Large intestine (tissue), 3 donors: ENCODE results near the gene CEP85. TPM values are rescaled to one million over a fixed set of nuclear protein-coding genes. Genes with fewer than 3 reads are reported as not detected.

Experiments used
- DNase-seq, 2 donors: peaks; one replicate each; pipeline versions ENCODE4 v3.0.0 to v3.0.0-alpha.2; 2013
- H3K27ac ChIP-seq: one replicate; pipeline ENCODE4 v1.5.1; 2013; ENCODE audit warnings: low read length
- H3K27me3 ChIP-seq: 2 replicates; pipeline ENCODE4 v1.6.1; 2013; ENCODE audit warnings: low read length; ENCODE audit not compliant: control insufficient read depth, insufficient read depth
- H3K36me3 ChIP-seq: 2 replicates; pipeline ENCODE4 v1.6.1; 2013; ENCODE audit warnings: low read length; ENCODE audit not compliant: control insufficient read depth, insufficient read depth
- H3K4me1 ChIP-seq: one replicate; pipeline ENCODE4 v1.6.1; 2013; ENCODE audit warnings: low read length; ENCODE audit not compliant: control insufficient read depth, insufficient read depth
- H3K4me3 ChIP-seq: one replicate; pipeline ENCODE4 v1.5.1; 2013; ENCODE audit warnings: low read length
- H3K9me3 ChIP-seq: one replicate; pipeline ENCODE4 v1.6.1; 2013; ENCODE audit warnings: mild to moderate bottlenecking, low read depth, low read length, moderate library complexity; ENCODE audit not compliant: control insufficient read depth
- WGBS: methylation state at CpG from one replicate; pipeline ENCODE4 v1.1.5; 2013; ENCODE audit warnings: low lambda C conversion rate; ENCODE audit not compliant: insufficient coverage; 5-methylcytosine and 5-hydroxymethylcytosine counted together
- polyA plus RNA-seq: library from polyadenylated mRNA; unstranded; fragments of 120-200 nt; gene quantifications from one replicate; pipeline ENCODE4 v1.2.1, GENCODE V29; 2013

Gene CEP85
- polyA plus RNA-seq, 1 donor, result 11.7 TPM

- Histone ChIP-seq H3K27me3 (no peaks in the 10 kb centered on the region), H3K27ac (peak overlapping the region; percentile 89), H3K4me1 (peaks cover 49% of the 10 kb centered on the region), H3K4me3 (no peak overlapping the region), H3K36me3 (peaks cover 7% of the 10 kb centered on the region), H3K9me3 (no peaks in the 10 kb centered on the region)
- WGBS, result no CpG with 5 or more reads among the region's 1 CpG
- no peak for DNase-seq
Measured at GRCh38 chr1:26277719-26278118, 43.7 kb downstream of the CEP85 start.

GRCh38 chr1:26278303-26278702 is 44.3 kb downstream of the CEP85 start:
- Histone ChIP-seq H3K4me1 (peaks cover 49% of the 10 kb centered on the region), H3K27me3 (no peaks in the 10 kb centered on the region), H3K36me3 (peaks cover 9% of the 10 kb centered on the region), H3K4me3 (no peak overlapping the region), H3K9me3 (no peaks in the 10 kb centered on the region), H3K27ac (peak overlapping the region; percentile 89)
- no CpG with 5 or more reads among the region's 4 CpGs for WGBS
- peak in 1 of 2 donors; percentile 82 for DNase-seq

- Histone ChIP-seq H3K27ac (peak overlapping the region; percentile 89), H3K27me3 (no peaks in the 10 kb centered on the region), H3K4me3 (peak overlapping the region; percentile 90), H3K9me3 (no peaks in the 10 kb centered on the region), H3K36me3 (peaks cover 10% of the 10 kb centered on the region), H3K4me1 (peaks cover 49% of the 10 kb centered on the region)
- WGBS, result 50% methylated on average over 2 of the region's 9 CpGs
- DNase-seq, result peak in 1 of 2 donors; percentile 53
Measured at GRCh38 chr1:26278724-26279455, 44.9 kb downstream of the CEP85 start.

DNA sequence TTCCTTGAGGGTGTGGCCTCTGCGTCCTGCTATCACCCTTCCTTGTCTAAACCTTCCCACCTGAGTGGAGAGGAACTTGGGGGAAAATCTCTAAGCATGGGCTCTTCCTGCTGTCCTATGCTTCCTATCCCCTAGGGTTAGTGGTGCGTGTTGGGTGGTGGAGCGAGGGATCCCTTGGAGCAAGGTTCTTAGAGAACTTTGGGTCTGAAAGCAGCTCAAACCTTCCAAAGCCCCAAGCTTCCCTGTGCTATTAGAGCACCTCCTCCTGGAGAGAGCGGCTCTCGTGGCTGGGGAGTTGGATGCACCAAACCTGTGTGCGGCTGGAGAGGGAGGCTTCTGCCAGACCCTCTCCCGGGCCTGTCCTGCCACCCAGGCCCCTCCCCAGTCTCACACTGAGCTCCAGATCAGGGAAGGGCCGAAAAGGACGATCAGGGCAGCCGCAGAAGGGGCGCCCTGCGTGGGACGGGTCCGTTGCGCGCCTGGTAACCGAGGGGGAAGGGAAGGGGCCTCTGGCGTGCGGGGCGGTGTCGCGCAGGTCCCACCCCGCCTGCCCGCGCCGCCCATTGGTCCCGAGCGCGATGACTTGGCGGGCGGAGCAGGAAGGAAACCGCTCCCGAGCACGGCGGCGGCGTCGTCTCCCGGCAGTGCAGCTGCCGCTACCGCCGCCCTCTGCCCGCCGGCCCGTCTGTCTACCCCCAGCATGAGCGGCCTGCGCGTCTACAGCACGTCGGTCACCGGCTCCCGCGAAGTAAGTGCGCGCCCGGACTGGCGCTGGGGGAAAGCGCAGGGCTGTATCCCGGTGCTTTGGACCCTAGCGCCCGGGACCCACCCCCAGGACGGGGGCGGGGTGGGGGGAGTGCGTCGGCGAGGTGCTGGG is 45.7 kb downstream of the CEP85 start, which contains the start of gene SH3BGRL3:
Gene SH3BGRL3, plus strand, starts transcription at position 631 of the 877 bp plus-strand sequence. Its CDS starts 70 bp downstream, at position 701.
- Histone ChIP-seq H3K4me3 (peak within 1 kb of the TSS; percentile 90), H3K27me3 (no peaks in the 10 kb centered on the region), H3K9me3 (no peaks in the 10 kb centered on the region), H3K36me3 (peaks cover 10% of the 10 kb centered on the region), H3K4me1 (peaks cover 49% of the 10 kb centered on the region), H3K27ac (peak within 1 kb of the TSS; percentile 89)
- peak; percentile 88 to 95 for DNase-seq
- WGBS, result no CpG with 5 or more reads among the region's 66 CpGs

DNA sequence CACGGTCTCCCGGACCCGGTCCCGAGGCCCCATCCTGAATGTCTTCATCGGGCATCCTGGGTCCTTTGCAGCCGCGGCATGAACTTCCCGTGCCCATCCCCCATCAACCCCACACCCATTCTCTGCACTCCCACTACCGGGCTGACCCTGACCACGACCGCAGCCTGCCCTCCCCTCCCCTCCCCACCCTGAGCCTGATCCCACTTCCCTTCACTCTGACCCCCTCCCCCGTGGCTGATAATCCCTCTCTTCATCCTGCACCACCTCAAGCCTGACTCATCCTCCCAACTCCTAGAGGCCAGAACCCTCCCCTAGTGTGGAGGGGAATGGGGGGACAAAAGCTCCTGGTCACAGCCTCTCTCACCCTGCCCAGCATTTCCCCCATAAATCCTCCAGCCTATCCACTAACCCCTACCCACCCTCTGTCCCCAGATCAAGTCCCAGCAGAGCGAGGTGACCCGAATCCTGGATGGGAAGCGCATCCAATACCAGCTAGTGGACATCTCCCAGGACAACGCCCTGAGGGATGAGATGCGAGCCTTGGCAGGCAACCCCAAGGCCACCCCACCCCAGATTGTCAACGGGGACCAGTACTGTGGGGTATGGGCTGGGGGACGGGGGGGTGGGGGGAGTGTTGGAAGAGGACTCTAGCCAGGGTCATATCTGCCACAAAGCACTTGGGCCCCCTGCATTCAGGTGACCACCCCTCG is 46.5 kb downstream of the CEP85 start:
- 100% methylated on average over 1 of the region's 20 CpGs for WGBS
- peak overlapping the region; percentile 90 for H3K4me3 ChIP-seq
- H3K4me1 ChIP-seq, result peaks cover 53% of the 10 kb centered on the region
- peaks cover 7% of the 10 kb centered on the region for H3K36me3 ChIP-seq
- no peaks in the 10 kb centered on the region for H3K9me3 ChIP-seq
- H3K27me3 ChIP-seq, result no peaks in the 10 kb centered on the region
- no peak for DNase-seq
- peak overlapping the region; percentile 89 for H3K27ac ChIP-seq

GRCh38 chr1:26281091-26281958 is 47.3 kb downstream of the CEP85 start:
- Histone ChIP-seq H3K9me3 (no peaks in the 10 kb centered on the region), H3K4me3 (no peak overlapping the region), H3K27ac (no peak overlapping the region), H3K27me3 (no peaks in the 10 kb centered on the region), H3K36me3 (peaks cover 7% of the 10 kb centered on the region), H3K4me1 (peaks cover 45% of the 10 kb centered on the region)
- WGBS, result no CpG with 5 or more reads among the region's 5 CpGs
- DNase-seq, result no peak

DNA sequence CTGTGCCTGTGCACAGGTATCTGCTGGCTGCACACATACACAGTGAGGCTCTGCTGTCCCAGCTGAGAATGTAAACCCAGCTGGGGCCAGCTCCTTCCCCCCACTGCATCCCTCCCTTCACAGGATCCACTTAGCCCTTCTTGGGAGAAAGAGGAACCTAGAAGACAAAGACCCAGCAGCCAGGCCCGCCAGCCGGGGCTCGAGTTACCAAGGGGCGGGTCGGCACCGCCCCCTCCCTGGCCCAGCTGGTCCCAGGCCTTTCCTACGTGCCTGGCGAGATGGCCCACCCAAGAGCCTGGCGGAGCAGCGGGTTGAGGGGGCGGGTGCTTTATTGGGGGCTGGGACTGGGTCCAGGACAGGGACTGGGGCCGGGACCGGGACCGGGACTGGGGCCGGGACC is 48.0 kb downstream of the CEP85 start:
- peaks cover 39% of the 10 kb centered on the region for H3K4me1 ChIP-seq
- peak in 1 of 2 donors; percentile 50 for DNase-seq
- H3K4me3 ChIP-seq, result no peak overlapping the region
- no peak overlapping the region for H3K27ac ChIP-seq
- no peaks in the 10 kb centered on the region for H3K27me3 ChIP-seq
- no CpG with 5 or more reads among the region's 15 CpGs for WGBS
- peaks cover 7% of the 10 kb centered on the region for H3K36me3 ChIP-seq
- no peaks in the 10 kb centered on the region for H3K9me3 ChIP-seq

DNA sequence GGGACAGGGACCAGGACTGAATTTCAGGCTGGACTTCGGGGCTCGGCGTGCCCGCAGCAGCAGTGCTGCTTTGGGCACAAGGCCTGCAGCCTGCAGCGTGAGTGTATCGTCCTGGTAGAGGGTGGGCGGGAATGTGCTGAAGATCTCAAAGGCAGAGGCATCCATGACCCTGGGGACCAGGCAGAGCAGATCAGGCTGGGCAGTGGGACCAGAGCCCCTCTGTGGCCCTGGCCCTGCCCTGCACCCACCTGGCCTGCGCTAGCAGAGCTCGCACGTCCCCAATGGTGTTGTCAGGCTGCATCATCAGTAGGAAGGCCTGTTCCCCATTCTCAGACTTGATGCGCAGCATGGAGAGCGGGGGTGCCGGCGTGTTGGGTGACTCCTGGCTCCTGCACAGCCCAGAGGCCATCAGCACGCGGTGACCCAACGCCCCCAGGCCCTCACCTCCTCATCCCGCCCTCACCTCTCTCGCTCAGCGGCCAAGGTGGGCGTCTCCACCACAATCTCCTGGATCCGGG is 48.5 kb downstream of the CEP85 start:
- WGBS, result no CpG with 5 or more reads among the region's 22 CpGs
- H3K27ac ChIP-seq, result no peak overlapping the region
- H3K27me3 ChIP-seq, result no peaks in the 10 kb centered on the region
- H3K36me3 ChIP-seq, result peaks cover 7% of the 10 kb centered on the region
- no peak overlapping the region for H3K4me3 ChIP-seq
- H3K9me3 ChIP-seq, result no peaks in the 10 kb centered on the region
- no peak for DNase-seq
- H3K4me1 ChIP-seq, result peaks cover 34% of the 10 kb centered on the region

DNA sequence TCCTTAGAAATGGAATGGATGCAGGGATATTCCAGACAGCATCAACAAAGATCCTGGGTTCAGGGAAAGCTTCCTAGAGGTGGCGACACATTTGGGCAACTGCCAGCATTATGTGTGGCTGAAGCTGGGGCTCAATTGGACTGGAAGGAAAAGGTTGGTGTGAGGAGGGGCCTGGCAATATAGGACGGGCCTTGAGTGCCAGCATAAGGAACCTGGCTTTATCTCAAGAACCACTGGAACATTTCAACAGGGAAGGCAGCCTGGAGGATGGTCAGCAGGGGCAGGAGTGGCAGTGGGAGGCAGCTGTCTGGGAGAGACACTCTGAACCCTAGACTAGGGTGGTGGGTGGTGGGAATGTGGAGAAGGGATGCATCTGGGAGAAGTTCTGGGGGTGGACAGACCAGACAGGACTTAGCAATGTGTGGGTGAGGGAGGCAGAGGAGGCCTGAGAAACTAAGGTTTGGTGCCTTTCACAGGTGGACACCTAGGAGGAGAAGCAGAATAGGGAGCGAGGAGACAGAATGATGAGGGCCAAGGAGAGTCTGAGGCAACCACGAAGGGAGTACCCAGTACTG is 49.4 kb downstream of the CEP85 start:
- Histone ChIP-seq H3K9me3 (no peaks in the 10 kb centered on the region), H3K36me3 (peaks cover 7% of the 10 kb centered on the region), H3K4me3 (no peak overlapping the region), H3K27ac (no peak overlapping the region), H3K27me3 (no peaks in the 10 kb centered on the region), H3K4me1 (peaks cover 25% of the 10 kb centered on the region)
- WGBS, result no CpG with 5 or more reads among the region's 4 CpGs
- no peak for DNase-seq
